Hepatocyte (in vitro differentiated cells): ENCODE measurements around the gene DIP2B. TPM values are rescaled to one million over a fixed set of nuclear protein-coding genes. Genes with fewer than 3 reads are reported as not detected.

Experiments used
- DNase-seq: peaks from one replicate; pipeline ENCODE4 v3.0.0-alpha.2; 2016; ENCODE audit warnings: low spot score
- H2AFZ ChIP-seq: fragments of 200-600 bp; sonication (generic); 2 replicates; pipeline ENCODE4 v1.6.0; 2016; ENCODE audit warnings: antibody characterized with exemption, mild to moderate bottlenecking
- H3K27ac ChIP-seq: fragments of 200-600 bp; sonication (generic); 2 replicates; pipeline ENCODE4 v1.5.1; 2016; ENCODE audit warnings: mild to moderate bottlenecking
- H3K27me3 ChIP-seq: fragments of 200-600 bp; sonication (generic); 2 replicates; pipeline ENCODE4 v1.6.1; 2016
- H3K36me3 ChIP-seq: fragments of 200-600 bp; sonication (generic); replicated peaks from 2 replicates; pipeline ENCODE4 v1.5.1; 2016; ENCODE audit warnings: low read depth; ENCODE audit not compliant: insufficient read depth
- H3K4me1 ChIP-seq: fragments of 200-600 bp; sonication (generic); 2 replicates; pipeline ENCODE4 v1.5.1; 2016; ENCODE audit warnings: mild to moderate bottlenecking, moderate library complexity; ENCODE audit not compliant: insufficient read depth
- H3K4me2 ChIP-seq: fragments of 200-600 bp; sonication (generic); 2 replicates; pipeline ENCODE4 v1.6.0; 2016
- H3K4me3 ChIP-seq: fragments of 200-600 bp; sonication (generic); 2 replicates; pipeline ENCODE4 v1.5.1; 2016; ENCODE audit warnings: mild to moderate bottlenecking
- H3K79me2 ChIP-seq: fragments of 200-600 bp; sonication (generic); 2 replicates; pipeline ENCODE4 v1.6.0; 2017; ENCODE audit warnings: mild to moderate bottlenecking
- H3K9me2 ChIP-seq: fragments of 200-600 bp; sonication (generic); replicated peaks from 2 replicates; pipeline ENCODE4 v1.6.0; 2017; ENCODE audit warnings: mild to moderate bottlenecking; ENCODE audit not compliant: insufficient read depth
- H3K9me3 ChIP-seq: fragments of 200-600 bp; sonication (generic); 2 replicates; pipeline ENCODE4 v1.5.1; 2016; ENCODE audit warnings: low read depth, mild to moderate bottlenecking
- H4K20me1 ChIP-seq: fragments of 200-600 bp; sonication (generic); 2 replicates; pipeline ENCODE4 v1.6.0; 2016; ENCODE audit warnings: mild to moderate bottlenecking; ENCODE audit not compliant: insufficient read depth, poor library complexity, severe bottlenecking
- CTCF ChIP-seq: fragments of 200-600 bp; sonication (generic); IDR thresholded peaks from 2 replicates; pipeline ENCODE4 v1.5.1; 2016; ENCODE audit warnings: antibody characterized with exemption, mild to moderate bottlenecking; ENCODE audit not compliant: poor library complexity
- EZH2 ChIP-seq: fragments of 200-600 bp; sonication (generic); IDR thresholded peaks from 2 replicates; pipeline ENCODE4 v1.6.1; 2016; ENCODE audit warnings: antibody characterized with exemption, mild to moderate bottlenecking, borderline replicate concordance
- EZH2phosphoT487 ChIP-seq: fragments of 200-600 bp; sonication (generic); IDR thresholded peaks from one replicate; pipeline ENCODE4 v1.6.1; 2018; ENCODE audit warnings: antibody characterized with exemption, mild to moderate bottlenecking, low read depth, moderate library complexity; ENCODE audit not compliant: unreplicated experiment, severe bottlenecking
- WGBS: methylation state at CpG from one replicate; pipeline ENCODE4 v1.1.6; 2016; ENCODE audit warnings: low lambda C conversion rate; ENCODE audit errors: missing lambda C conversion rate; 5-methylcytosine and 5-hydroxymethylcytosine counted together
- polyA plus RNA-seq: library from polyadenylated mRNA; unstranded; fragments of >200 nt; fragmentation: Nextera tagmentation; extraction: Ambion mirVana; gene quantifications from 2 replicates; pipeline ENCODE4 v1.2.1, GENCODE V29; 2016
- total RNA-seq: library from RNA; depleted of rRNA; stranded (reverse); fragments of >200 nt; gene quantifications from 2 replicates; pipeline ENCODE4 v1.2.3, GENCODE V29; 2014

Gene DIP2B
- total and polyA plus RNA-seq, 2 experiments from 2014 or later, result 10.5 to 31.8 TPM

- Histone ChIP-seq H3K27ac (no peak overlapping the region), H3K9me2 (no peaks in the 10 kb centered on the region), H3K4me3 (no peak overlapping the region), H3K27me3 (no peaks in the 10 kb centered on the region), H3K9me3 (no peaks in the 10 kb centered on the region), H2AFZ (no peak overlapping the region), H3K4me2 (no peak overlapping the region), H3K36me3 (no peaks in the 10 kb centered on the region), H3K79me2 (peaks cover 94% of the 10 kb centered on the region), H4K20me1 (peaks cover 5% of the 10 kb centered on the region), H3K4me1 (peaks cover 8% of the 10 kb centered on the region)
- TF ChIP-seq EZH2, result no peak
- no peak for TF ChIP-seq CTCF
- TF ChIP-seq EZH2phosphoT487, result no peak
- WGBS, result 84% methylated on average over 4 of the region's 4 CpGs
- DNase-seq, result no peak
Observed at GRCh38 chr12:50564237-50564947, 59.6 kb downstream of the DIP2B start.

GRCh38 chr12:50564948-50565297 lies 60.1 kb downstream of the DIP2B start:
- no peak for TF ChIP-seq CTCF
- no peak for TF ChIP-seq EZH2
- TF ChIP-seq EZH2phosphoT487, result no peak
- Histone ChIP-seq H2AFZ (no peak overlapping the region), H3K4me2 (no peak overlapping the region), H3K9me3 (no peaks in the 10 kb centered on the region), H3K9me2 (no peaks in the 10 kb centered on the region), H3K27ac (no peak overlapping the region), H3K4me3 (no peak overlapping the region), H3K27me3 (no peaks in the 10 kb centered on the region), H3K4me1 (peaks cover 8% of the 10 kb centered on the region), H4K20me1 (peaks cover 5% of the 10 kb centered on the region), H3K36me3 (no peaks in the 10 kb centered on the region), H3K79me2 (peaks cover 94% of the 10 kb centered on the region)
- no peak for DNase-seq
- WGBS, result 89% methylated on average over 3 of the region's 3 CpGs

GRCh38 chr12:50566066-50566465 lies 61.3 kb downstream of the DIP2B start:
- Histone ChIP-seq H3K27me3 (no peaks in the 10 kb centered on the region), H3K4me1 (peaks cover 8% of the 10 kb centered on the region), H3K4me2 (no peak overlapping the region), H3K9me2 (no peaks in the 10 kb centered on the region), H3K36me3 (no peaks in the 10 kb centered on the region), H3K4me3 (no peak overlapping the region), H3K27ac (no peak overlapping the region), H4K20me1 (peaks cover 5% of the 10 kb centered on the region), H3K79me2 (peaks cover 94% of the 10 kb centered on the region), H3K9me3 (no peaks in the 10 kb centered on the region), H2AFZ (no peak overlapping the region)
- 95% methylated on average over 1 of the region's 1 CpG for WGBS
- DNase-seq, result no peak
- TF ChIP-seq EZH2 (no peak), EZH2phosphoT487 (no peak), CTCF (no peak)

- no peaks in the 10 kb centered on the region for H3K27me3 ChIP-seq
- no peak for DNase-seq
- peaks cover 19% of the 10 kb centered on the region for H3K4me1 ChIP-seq
- peak overlapping the region; percentile 48 for H3K27ac ChIP-seq
- H3K79me2 ChIP-seq, result peaks cover 92% of the 10 kb centered on the region
- H2AFZ ChIP-seq, result no peak overlapping the region
- TF ChIP-seq CTCF (no peak), EZH2 (no peak), EZH2phosphoT487 (no peak)
- H3K9me2 ChIP-seq, result no peaks in the 10 kb centered on the region
- no peaks in the 10 kb centered on the region for H3K9me3 ChIP-seq
- H4K20me1 ChIP-seq, result peaks cover 5% of the 10 kb centered on the region
- WGBS, result 29% methylated on average over 1 of the region's 1 CpG
- H3K4me2 ChIP-seq, result peak overlapping the region; percentile 59
- no peaks in the 10 kb centered on the region for H3K36me3 ChIP-seq
- no peak overlapping the region for H3K4me3 ChIP-seq
Observed at GRCh38 chr12:50567926-50568325, 63.1 kb downstream of the DIP2B start.
